GM19463 (cell line): ENCODE measurements around the gene APOB.

ENCODE experiments used
- ATAC-seq: cut with Tn5 transposase; IDR thresholded peaks from one replicate; pipeline ENCODE4 v1.9.1; 2021; ENCODE audit warnings: mild to moderate bottlenecking, moderate library complexity; ENCODE audit not compliant: unreplicated experiment

The APOB gene

DNA sequence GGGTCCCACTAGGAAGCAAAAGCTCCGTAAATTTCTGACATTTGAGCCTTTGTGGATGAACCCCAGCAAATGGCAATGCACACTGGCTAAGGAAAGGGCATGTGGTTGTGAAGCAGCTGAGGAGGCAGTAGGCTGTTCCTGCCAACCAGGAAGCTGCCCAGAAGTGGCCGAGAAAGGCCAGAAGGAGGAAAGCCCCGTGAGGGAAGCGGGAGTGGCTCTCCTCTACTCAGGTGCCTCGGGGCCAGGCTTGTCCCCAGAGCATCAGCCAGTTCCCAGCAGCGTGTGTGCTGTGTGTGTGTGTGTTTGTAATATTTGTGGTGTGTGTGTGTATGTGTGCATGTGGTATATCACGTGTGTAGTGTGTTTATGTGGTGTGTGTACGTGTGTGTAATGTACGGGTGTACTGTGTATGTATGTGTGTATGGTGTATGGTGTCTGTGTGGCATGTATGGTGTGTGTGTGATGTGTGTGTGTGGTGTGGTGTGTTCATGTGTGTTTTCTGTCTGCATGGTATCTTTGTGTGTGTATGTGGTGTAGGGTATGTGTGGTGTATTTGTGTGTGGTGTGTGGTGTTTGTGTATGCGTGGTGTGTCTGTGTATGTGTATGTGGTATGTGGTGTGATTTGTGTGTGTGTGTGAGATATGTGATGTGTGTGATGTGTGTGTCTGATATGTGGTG is 90.6 kb downstream of the APOB start:
- ATAC-seq, result no peak
